Pons (tissue), 1 donor: Measurements from ENCODE around the gene BRI3.
"Not testable (repeated sequence)": the region's sequence is repeated elsewhere in the genome, so short reads cannot be mapped to it uniquely, and the experiment has no call there.

Experiments used
- DNase-seq: peaks from one replicate; pipeline ENCODE4 v3.0.0-alpha.2; 2016; ENCODE audit warnings: low spot score

The BRI3 gene

GRCh38 chr7:98312201-98312600 is 30.7 kb downstream of the BRI3 start:
- no peak for DNase-seq

DNA sequence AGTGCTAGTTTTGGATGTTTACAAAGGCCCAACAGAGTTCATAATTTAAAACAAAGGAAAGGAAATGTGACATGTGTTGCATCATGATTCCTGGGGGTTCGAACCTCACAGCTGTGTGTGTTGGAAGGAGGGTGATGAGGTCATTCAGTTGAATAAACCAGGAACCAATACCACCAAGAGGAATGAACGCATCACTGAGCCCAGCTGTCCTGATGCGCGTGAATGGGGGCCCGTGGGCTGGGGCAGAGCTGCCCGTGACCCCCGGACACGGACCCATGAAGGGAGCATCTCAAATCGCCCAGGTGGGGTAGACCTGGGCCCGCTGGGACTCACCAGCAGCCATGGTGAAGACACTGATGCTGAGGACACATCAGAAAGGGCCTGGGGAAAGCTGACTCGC is 33.0 kb downstream of the BRI3 start:
- no peak for DNase-seq

DNA sequence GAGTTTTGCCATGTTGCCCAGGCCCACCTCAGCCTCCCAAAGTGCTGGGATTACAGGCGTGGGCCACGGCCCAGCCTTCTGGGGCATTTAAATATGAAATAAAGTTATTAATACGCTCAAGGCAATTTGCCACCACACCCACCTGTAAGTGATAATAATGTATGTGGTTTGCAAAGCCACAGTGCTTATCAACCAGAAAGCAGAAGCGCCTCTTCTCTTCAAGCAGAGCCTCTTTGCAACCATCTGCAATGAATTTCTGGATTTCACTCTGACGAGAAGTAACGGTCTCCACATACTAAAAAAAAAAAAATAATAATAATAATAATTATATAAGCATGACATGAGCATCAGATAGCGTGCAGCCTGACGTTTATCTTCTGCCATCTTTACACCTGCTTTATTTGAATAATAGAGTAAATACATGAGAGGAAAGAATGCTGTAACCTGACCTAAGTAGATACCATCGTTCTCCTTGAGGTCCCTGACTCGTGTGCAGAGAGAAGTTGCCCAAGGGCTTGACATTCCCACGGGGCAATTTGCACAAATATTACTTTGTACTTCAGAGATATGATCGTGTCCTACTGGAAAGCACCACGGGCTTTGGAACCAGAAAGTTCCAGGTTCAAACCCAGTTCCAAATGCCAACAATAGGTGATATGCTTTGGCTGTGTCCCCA is 34.0 kb downstream of the BRI3 start:
- no peak for DNase-seq

DNA sequence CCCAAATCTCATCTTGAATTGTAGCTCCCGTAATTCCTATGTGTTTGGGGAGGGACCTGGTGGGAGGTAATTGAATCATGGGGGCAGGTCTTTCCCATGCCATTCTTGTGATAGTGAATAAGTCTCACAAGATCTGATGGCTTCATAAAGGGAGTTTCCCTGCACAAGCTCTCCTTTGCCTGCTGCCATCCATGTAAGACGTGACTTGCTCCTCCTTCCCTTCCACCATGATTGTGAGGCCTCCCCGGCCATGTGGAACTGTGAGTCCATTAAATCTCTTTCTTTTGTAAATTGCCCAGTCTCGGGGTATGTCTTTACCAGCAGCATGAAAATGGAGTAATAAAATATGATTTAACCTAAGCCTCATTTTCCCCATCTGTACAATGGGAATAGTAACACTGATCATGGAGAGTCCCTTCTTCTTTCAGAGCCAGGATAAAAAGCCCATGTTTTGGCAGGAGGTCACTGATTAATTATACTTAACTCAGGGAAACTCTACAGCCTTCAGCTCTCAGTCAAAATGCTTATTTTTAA is 34.6 kb downstream of the BRI3 start:
- DNase-seq: not testable (repeated sequence)

- no peak for DNase-seq
Observed at GRCh38 chr7:98317366-98318040, 36.0 kb downstream of the BRI3 start.

DNA sequence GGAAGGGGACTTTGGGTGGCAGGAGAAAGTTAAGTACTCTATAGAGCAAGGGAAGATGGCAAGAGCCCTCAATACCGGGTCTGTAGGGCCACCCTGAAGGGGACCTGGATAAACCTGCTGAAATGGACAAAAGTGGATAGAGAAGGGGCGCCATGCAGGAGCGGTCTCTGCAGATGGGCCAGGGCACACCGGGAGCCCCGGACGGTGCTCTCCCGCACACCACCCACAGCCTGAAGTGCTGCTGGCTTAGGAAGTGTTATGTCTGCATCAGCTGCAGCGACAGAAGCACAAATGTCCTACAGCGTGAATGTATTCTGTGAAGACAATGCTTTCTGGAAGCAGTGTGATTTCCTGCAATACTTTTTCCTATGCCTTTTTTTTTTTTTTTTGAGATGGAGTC is 37.7 kb downstream of the BRI3 start:
- DNase-seq: no peak

DNA sequence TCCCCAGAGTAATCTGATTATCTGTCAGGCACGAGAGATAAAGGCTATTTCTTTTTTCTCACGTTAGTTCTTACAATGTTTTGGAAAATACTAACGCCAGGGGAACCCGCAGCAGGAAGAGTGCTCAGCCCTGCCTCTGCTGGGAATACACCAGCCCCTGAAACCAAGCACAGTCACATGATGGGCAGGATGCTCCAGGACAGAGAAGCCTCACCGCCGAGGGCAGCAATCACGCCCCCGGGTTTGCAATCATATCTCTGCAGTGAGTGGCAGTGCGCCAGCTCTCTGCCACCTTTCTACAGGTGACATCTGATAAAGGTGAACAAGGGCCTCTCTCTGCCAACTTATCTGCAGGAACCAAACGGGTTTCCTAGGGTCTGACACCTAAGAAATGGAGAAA is 39.8 kb downstream of the BRI3 start:
- no peak for DNase-seq

GRCh38 chr7:98322331-98323270 is 41.1 kb downstream of the BRI3 start:
- no peak for DNase-seq

DNA sequence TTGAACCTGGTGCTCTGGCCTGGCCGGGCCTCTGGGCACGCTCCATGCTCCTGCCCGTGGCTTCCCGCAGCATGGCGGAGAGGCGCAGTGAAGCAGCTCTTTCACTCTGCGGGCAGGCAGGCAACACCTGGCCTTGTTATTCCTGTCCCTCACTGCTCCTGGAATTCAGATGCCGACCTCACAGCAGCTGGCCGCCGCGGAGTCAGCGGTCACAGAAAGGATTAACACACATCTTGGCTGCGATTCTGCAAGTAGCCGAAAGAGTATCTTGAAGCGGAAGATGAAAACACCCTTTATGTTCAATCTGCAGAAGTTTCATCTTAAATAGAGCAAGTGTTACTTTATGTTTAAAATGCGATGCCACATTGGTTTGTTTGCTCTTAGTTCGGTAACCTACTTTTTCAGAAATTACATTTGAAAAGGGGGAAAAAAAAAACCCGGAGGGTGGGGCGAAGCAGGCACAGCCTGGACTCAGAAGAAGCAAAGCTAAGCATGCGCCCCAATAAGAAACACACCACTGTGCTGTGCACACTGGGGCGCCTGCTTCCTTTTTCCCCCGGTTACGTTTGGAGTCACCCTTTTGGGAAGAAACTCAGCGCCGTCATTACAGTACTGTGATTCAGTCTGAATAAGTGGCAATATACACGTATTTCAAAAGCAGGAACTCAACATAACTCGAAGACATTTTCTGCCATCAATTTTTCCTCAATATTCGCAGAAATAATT is 42.3 kb downstream of the BRI3 start:
- DNase-seq: no peak

DNA sequence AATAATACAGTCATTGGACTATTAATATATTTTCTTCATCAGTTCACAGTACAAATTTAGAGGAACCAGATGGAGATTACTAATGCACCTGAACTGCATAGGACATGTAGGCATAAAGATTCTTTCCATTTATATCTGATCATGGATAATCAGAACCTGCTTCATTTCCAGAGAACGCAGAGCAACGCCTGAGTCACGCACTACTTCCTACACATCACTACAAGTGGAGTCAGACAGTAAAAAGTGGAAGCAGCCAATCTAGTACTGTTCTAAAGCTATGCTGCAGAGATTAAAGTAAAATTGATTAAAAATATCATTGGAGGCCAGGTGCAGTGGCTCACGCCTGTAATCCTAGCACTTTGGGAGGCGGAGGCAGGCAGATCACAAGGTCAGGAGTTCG is 43.3 kb downstream of the BRI3 start:
- no peak for DNase-seq

- no peak for DNase-seq
Observed at GRCh38 chr7:98329100-98329790, 47.8 kb downstream of the BRI3 start.

DNA sequence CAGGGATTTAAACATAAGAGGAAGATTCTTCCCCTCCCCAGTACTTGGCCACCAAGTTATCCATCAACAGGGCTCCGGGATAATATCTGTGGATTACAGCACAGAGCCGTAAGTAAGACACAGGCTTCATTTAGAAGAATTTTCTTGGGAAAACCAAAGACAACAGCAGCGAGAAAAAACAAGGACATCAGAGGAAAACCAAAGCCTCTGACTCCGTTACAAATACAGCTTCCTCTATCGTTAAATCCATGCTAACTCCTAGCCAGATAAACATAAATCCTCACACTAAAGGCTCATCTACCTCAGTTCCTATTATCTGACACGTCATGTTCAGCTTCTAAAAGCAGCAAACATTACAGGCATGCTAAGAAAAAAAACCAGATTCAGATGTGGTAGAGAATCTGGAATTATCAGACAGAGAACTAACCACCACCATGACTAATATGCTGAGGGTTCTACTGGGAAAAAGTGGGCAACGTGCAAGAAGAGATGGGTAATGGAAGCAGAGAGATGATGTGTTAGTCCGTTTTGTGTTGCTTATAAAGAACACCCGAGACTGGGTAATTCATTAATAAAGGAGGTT is 48.4 kb downstream of the BRI3 start:
- DNase-seq: no peak

GRCh38 chr7:98330926-98331529 is 49.5 kb downstream of the BRI3 start:
- no peak for DNase-seq

DNA sequence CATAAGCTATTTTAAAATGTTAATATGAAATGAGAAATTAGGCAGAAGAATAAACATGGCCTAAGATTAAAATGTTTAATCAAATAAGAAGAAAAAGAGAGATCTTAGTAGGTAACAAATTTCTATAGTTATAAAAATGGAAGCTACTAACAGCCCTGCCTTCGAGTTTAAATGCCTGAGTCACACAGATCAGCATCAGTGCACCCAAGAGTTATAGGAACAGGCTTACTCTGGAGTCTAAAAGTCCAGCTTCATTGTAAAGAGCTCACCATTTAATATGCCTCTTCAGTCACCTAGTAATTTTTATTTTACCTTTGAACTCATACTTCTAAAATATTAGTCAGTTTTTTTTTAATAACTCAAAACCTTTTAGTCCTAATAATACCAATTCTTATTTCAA is 52.6 kb downstream of the BRI3 start:
- DNase-seq: no peak

DNA sequence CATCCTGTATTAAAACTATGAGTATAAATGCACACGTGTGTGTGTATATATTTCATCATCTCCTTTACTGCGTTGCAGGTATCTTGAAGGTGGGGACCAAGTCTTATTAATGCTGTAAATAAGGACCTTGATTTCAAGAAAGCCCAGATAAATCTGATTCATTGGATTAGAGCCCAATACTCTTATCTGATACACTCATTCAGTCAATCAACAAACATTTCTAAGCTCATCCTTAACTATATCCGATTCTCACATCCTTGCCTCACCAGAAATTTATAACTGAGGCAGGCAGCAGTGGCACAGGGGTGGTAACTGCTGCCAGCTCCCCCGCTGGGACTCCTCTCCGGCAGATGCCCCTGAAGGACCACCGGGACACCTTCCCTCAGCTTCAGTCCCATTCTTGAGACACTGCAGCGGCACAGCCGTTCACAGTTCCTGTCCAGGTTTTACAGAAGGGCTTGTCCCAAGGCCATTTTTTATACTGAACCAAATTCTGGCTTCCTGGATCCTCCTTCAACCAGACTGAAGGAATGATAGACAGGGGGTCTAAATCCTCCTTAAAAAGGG is 54.0 kb downstream of the BRI3 start:
- no peak for DNase-seq

- no peak for DNase-seq
Observed at GRCh38 chr7:98338441-98338840, 57.0 kb downstream of the BRI3 start.

DNA sequence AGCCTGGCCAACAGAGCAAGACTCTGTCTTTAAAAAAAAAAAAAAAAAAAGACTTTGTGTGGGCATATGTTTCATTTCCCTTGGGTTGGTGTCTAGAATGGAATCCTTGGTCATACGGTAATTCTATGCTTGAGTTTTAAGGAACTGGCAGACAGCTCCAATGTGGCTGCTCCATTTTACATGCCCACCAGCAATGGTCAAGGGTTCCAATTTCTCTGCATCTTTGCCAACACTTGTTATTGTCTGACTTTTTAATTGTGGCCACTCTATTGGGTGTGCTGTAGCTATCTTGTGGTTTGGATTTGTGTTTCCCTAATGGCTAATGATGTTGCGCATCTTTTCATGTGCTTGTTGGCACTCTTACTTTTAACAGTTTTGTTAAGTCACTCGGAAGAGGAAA is 57.6 kb downstream of the BRI3 start:
- no peak for DNase-seq

GRCh38 chr7:98341106-98341505 is 59.6 kb downstream of the BRI3 start:
- no peak for DNase-seq
